Inflammatory macrophage (primary cell): ENCODE results near the gene PIK3CB.
"Not testable (repeated sequence)": the region's sequence is repeated elsewhere in the genome, so short reads cannot be mapped to it uniquely, and the experiment has no call there.

Experiments
- DNase-seq, 2 donors: peaks; one replicate each; pipeline ENCODE4 v3.0.0-alpha.2; 2020 to 2022

The PIK3CB gene

GRCh38 chr3:138846824-138847223, 12.1 kb upstream of the PIK3CB start:
- not testable (repeated sequence) for DNase-seq

GRCh38 chr3:138846262-138846791, 11.6 kb upstream of the PIK3CB start:
- peak; percentile 70 to 73 for DNase-seq

- DNase-seq = no peak
These were observed 11.0 kb upstream of the PIK3CB start for GRCh38 chr3:138845771-138846173.

GRCh38 chr3:138845181-138845601, 10.5 kb upstream of the PIK3CB start:
- DNase-seq = peak; percentile 44 to 49

- DNase-seq = peak; percentile 82 to 83
These were observed 7.9 kb upstream of the PIK3CB start for GRCh38 chr3:138842483-138843188.

GRCh38 chr3:138838385-138838784, 3.7 kb upstream of the PIK3CB start:
- not testable (repeated sequence) for DNase-seq

GRCh38 chr3:138835846-138836245, 1.1 kb upstream of the PIK3CB start:
- not testable (repeated sequence) for DNase-seq

- DNase-seq = no peak
These were observed 649 bp upstream of the PIK3CB start for GRCh38 chr3:138835397-138835757.

- peak; percentile 34 to 57 for DNase-seq
These were observed 681 bp downstream of the PIK3CB start for GRCh38 chr3:138833899-138834595.

GRCh38 chr3:138832473-138833057, 2.2 kb downstream of the PIK3CB start:
- not testable (repeated sequence) for DNase-seq

GRCh38 chr3:138829886-138830510, 4.7 kb downstream of the PIK3CB start:
- no peak for DNase-seq

- DNase-seq = no peak
These were observed 5.6 kb downstream of the PIK3CB start for GRCh38 chr3:138829097-138829496.

GRCh38 chr3:138827222-138827621, 7.5 kb downstream of the PIK3CB start:
- no peak for DNase-seq

- peak in 1 of 2 donors; percentile 16 for DNase-seq
These were observed 9.4 kb downstream of the PIK3CB start for GRCh38 chr3:138825336-138825735.

GRCh38 chr3:138824114-138824506, 10.6 kb downstream of the PIK3CB start:
- DNase-seq = no peak

GRCh38 chr3:138820379-138820778, 14.3 kb downstream of the PIK3CB start:
- DNase-seq = not testable (repeated sequence)

- peak; percentile 37 to 52 for DNase-seq
These were observed 16.4 kb downstream of the PIK3CB start for GRCh38 chr3:138818185-138818860.

GRCh38 chr3:138817695-138818094, 17.0 kb downstream of the PIK3CB start:
- no peak for DNase-seq

- DNase-seq = no peak
These were observed 21.9 kb downstream of the PIK3CB start for GRCh38 chr3:138812806-138813205.

- peak in 1 of 2 donors; percentile 61 for DNase-seq
These were observed 25.1 kb downstream of the PIK3CB start for GRCh38 chr3:138809500-138810256.

- no peak for DNase-seq
These were observed 28.2 kb downstream of the PIK3CB start for GRCh38 chr3:138806376-138807080.
